ENCODE measurements around the gene ITPR2.

- TF ChIP-seq, protein P1, sequence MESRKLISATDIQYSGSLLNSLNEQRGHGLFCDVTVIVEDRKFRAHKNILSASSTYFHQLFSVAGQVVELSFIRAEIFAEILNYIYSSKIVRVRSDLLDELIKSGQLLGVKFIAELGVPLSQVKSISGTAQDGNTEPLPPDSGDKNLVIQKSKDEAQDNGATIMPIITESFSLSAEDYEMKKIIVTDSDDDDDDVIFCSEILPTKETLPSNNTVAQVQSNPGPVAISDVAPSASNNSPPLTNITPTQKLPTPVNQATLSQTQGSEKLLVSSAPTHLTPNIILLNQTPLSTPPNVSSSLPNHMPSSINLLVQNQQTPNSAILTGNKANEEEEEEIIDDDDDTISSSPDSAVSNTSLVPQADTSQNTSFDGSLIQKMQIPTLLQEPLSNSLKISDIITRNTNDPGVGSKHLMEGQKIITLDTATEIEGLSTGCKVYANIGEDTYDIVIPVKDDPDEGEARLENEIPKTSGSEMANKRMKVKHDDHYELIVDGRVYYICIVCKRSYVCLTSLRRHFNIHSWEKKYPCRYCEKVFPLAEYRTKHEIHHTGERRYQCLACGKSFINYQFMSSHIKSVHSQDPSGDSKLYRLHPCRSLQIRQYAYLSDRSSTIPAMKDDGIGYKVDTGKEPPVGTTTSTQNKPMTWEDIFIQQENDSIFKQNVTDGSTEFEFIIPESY (IDR thresholded peaks at IDR 0.05) = no peak
- no peak for TF ChIP-seq RAD21 (IDR thresholded peaks at IDR 0.05)
- TF ChIP-seq, protein P2, sequence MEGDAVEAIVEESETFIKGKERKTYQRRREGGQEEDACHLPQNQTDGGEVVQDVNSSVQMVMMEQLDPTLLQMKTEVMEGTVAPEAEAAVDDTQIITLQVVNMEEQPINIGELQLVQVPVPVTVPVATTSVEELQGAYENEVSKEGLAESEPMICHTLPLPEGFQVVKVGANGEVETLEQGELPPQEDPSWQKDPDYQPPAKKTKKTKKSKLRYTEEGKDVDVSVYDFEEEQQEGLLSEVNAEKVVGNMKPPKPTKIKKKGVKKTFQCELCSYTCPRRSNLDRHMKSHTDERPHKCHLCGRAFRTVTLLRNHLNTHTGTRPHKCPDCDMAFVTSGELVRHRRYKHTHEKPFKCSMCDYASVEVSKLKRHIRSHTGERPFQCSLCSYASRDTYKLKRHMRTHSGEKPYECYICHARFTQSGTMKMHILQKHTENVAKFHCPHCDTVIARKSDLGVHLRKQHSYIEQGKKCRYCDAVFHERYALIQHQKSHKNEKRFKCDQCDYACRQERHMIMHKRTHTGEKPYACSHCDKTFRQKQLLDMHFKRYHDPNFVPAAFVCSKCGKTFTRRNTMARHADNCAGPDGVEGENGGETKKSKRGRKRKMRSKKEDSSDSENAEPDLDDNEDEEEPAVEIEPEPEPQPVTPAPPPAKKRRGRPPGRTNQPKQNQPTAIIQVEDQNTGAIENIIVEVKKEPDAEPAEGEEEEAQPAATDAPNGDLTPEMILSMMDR (IDR thresholded peaks at IDR 0.05; ENCODE audit: low read depth, low read length, missing input control) = no peak
- TF ChIP-seq JUND (IDR thresholded peaks at IDR 0.05) = no peak
- TF ChIP-seq TAF1 (conservative IDR thresholded peaks at IDR 0.05) = no peak
- no peak for TF ChIP-seq HNF4A (conservative IDR thresholded peaks at IDR 0.05)
- TF ChIP-seq SP1 (IDR thresholded peaks at IDR 0.05) = no peak
- no peak for TF ChIP-seq YY1 (IDR thresholded peaks at IDR 0.05)
- TF ChIP-seq REST (IDR thresholded peaks at IDR 0.05) = no peak
- no peak for TF ChIP-seq EGR1 (IDR thresholded peaks at IDR 0.05; ENCODE audit: low read depth in 2 of 2)
Measured at GRCh38 chr12:26666286-26666685, 166.7 kb downstream of the ITPR2 start.
